IgD-negative memory B cell (primary cell): ENCODE measurements around the gene ZNF362. TPM values are rescaled to one million over a fixed set of nuclear protein-coding genes. Genes with fewer than 3 reads are reported as not detected.
"Not testable (repeated sequence)": the region's sequence is repeated elsewhere in the genome, so short reads cannot be mapped to it uniquely, and the experiment has no call there.

Experiments used
- H3K27ac Mint-ChIP-seq, 3 donors: one replicate each; pipeline ENCODE4 v1.8.0; 2020 to 2022; ENCODE audit warnings: mild to moderate bottlenecking in 3 of 3, mixed read lengths in 3 of 3, moderate library complexity in 1 of 3
- H3K27me3 Mint-ChIP-seq: one replicate; pipeline ENCODE4 v1.8.0; 2021; ENCODE audit warnings: mixed read lengths
- H3K36me3 Mint-ChIP-seq: one replicate; pipeline ENCODE4 v1.8.0; 2020; ENCODE audit warnings: mild to moderate bottlenecking, mixed read lengths
- H3K4me1 Mint-ChIP-seq, 3 donors: one replicate each; pipeline ENCODE4 v1.8.0; 2020 to 2022; ENCODE audit warnings: mixed read lengths in 3 of 3, mild to moderate bottlenecking in 1 of 3
- H3K4me3 Mint-ChIP-seq, 4 donors: one replicate each; pipeline ENCODE4 v1.8.0; 2020 to 2022; ENCODE audit warnings: mild to moderate bottlenecking in 4 of 4, mixed read lengths in 4 of 4, moderate library complexity in 3 of 4
- H3K9me3 Mint-ChIP-seq, 3 donors: one replicate each; pipeline ENCODE4 v1.8.0; 2020 to 2021; ENCODE audit warnings: mixed read lengths in 3 of 3, mild to moderate bottlenecking in 1 of 3
- polyA plus RNA-seq: library from polyadenylated mRNA; unstranded; fragments of 300-500 nt; fragmentation: Illumina TruSeq; gene quantifications from one replicate; pipeline ENCODE4 v1.2.3, GENCODE V29; 2021

ZNF362 gene
- polyA plus RNA-seq, 1 donor from 2014 or later = 20.4 TPM

DNA sequence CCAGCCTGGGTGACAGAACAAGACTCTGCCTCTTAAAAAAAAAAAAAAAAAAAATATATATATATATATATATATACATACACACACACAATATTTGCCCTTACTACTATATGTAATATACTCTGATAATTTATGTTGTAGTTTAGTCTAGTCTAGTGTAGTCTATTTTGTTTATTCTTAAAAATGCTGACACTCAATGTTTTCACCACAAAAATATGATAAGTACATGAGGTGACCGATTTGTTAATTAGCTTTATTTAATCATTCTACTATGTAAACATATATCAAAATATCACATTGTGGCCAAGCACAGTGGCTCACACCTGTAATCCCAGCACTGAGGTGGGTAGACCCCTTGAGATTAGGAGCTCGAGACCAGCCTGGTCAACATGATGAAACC, 19.8 kb upstream of the ZNF362 start:
- peaks cover under 1% of the 10 kb centered on the region for H3K36me3 Mint-ChIP-seq
- H3K27ac Mint-ChIP-seq = no peak overlapping the region
- peaks cover 8% of the 10 kb centered on the region for H3K27me3 Mint-ChIP-seq
- H3K4me3 Mint-ChIP-seq = no peak overlapping the region
- H3K4me1 Mint-ChIP-seq = peaks cover 0 to 4% (median 3%) of the 10 kb centered on the region in 3 donors
- H3K9me3 Mint-ChIP-seq = peaks cover 0 to 3% (median 2%) of the 10 kb centered on the region in 3 donors

DNA sequence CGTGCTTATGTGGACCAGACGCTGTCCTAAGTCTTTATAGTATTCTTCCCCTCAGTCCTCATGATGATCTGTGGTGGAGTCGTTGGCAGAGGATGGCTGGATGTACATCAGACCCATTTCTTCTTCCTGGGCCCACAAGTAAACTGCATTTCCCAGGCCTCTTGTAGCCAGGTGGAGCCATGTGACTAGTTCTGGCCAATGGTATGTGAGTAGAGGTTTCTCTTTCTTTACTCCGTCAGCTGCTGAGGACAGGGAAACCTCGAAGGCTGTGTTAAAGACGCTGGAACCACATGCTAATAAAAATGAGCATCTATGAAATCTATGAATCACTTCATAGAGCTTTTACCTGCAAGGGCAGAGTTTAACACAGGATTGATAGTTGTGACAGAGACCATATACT, 18.7 kb upstream of the ZNF362 start:
- H3K27ac Mint-ChIP-seq = peak overlapping the region in 1 of 3 donors; percentile 22

DNA sequence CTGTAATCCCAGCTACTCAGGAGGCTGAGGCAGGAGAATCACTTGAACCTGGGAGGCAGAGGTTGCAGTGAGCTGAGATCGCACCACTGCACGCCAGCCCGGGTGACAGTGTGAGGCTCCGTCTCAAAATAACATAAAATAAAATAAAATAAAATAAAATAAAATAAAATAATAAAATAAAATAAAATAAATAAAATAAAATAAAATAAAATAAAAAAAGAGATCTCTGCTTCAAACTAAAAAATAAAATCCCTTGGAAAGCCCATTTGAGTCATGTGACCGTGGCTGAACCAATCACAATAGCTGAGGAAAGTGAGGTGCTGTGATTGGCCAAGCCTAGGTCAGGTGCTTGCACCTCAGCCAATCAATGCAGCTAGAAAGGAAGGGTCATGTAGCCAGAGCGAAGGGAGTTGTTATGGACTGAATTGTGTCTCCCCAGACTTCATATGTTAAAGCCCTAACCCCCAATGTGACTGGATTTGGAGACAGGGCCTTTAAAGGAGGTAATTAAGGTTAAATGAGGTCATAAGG, 18.0 kb upstream of the ZNF362 start:
- H3K9me3 Mint-ChIP-seq, H3K4me1 Mint-ChIP-seq, H3K4me3 Mint-ChIP-seq, H3K36me3 Mint-ChIP-seq, H3K27ac Mint-ChIP-seq, H3K27me3 Mint-ChIP-seq: not testable (repeated sequence)

More for the DNA sequence above, 18.7 kb upstream of the ZNF362 start:
- Mint-ChIP-seq H3K9me3 (peaks cover 0 to 3% (median 2%) of the 10 kb centered on the region in 3 donors), H3K36me3 (no peaks in the 10 kb centered on the region), H3K4me3 (no peak overlapping the region), H3K27me3 (peaks cover 8% of the 10 kb centered on the region), H3K4me1 (peaks cover 0 to 4% (median 3%) of the 10 kb centered on the region in 3 donors)

GRCh38 chr1:33239410-33239809, 16.9 kb upstream of the ZNF362 start:
- not testable (repeated sequence) for H3K36me3 Mint-ChIP-seq, H3K4me3 Mint-ChIP-seq, H3K27me3 Mint-ChIP-seq, H3K27ac Mint-ChIP-seq, H3K4me1 Mint-ChIP-seq, H3K9me3 Mint-ChIP-seq

DNA sequence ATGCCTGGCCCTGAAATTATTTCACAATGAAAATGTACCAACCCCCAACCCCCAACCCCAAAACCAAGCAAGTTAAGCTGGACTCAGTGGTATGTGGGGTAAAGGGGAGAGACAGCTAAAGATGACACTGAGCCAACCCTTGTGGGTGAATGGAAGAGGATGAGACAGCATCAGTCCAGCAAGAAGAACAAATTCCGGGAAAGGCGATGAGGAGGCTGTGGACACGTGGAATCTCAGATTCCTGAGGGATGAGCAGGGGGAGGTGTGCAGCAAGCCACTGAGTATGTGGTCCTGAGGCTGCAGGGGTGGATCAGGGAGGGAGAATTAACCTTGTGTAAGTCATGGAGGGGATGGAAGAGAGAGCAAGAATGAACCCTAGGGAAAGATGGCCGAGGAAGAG, 14.4 kb upstream of the ZNF362 start:
- peaks cover 0 to 3% (median 2%) of the 10 kb centered on the region in 3 donors for H3K9me3 Mint-ChIP-seq
- no peaks in the 10 kb centered on the region for H3K36me3 Mint-ChIP-seq
- H3K4me1 Mint-ChIP-seq = peaks cover 0 to 4% (median 3%) of the 10 kb centered on the region in 3 donors
- H3K27me3 Mint-ChIP-seq = peaks cover 4% of the 10 kb centered on the region
- H3K27ac Mint-ChIP-seq = no peak overlapping the region
- no peak overlapping the region for H3K4me3 Mint-ChIP-seq

GRCh38 chr1:33242652-33243051, 13.6 kb upstream of the ZNF362 start:
- no peaks in the 10 kb centered on the region for H3K36me3 Mint-ChIP-seq
- H3K27me3 Mint-ChIP-seq = peaks cover 5% of the 10 kb centered on the region
- H3K4me3 Mint-ChIP-seq = no peak overlapping the region
- H3K27ac Mint-ChIP-seq = no peak overlapping the region
- peaks cover 0 to 3% (median 2%) of the 10 kb centered on the region in 3 donors for H3K9me3 Mint-ChIP-seq
- peaks cover 0 to under 1% (median under 1%) of the 10 kb centered on the region in 3 donors for H3K4me1 Mint-ChIP-seq

DNA sequence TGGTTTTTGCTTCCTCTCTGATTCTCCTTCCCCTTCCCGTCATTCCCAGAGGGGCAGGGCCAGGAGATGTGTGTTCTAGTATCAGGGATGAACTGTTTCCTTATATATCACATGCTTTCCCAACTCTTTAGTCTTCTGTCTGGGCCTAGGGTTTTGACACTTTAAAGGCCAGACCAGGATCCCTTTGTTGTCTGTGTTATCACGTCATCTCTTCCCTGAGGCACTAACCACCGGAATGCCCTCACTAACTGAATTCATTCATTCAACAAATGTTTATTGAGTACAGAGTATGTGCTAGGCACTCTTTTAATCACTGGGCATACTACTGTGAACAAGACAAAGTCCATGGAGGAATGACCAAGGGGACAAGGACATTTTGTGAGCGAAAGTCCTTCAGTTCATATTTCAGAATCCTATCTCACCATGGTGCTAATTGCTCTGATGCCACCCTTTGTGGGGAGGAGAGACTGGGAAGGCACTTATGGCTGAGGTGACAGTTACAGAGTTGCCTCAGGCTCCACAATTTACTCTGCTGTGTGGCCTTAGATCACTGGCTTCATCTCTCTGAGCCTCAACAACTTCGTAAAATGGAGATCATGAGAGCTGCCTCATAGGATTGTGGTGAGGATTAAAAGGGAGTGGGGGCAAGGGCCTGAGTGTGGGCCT, 12.0 kb upstream of the ZNF362 start:
- H3K36me3 Mint-ChIP-seq = no peaks in the 10 kb centered on the region
- no peak overlapping the region for H3K27ac Mint-ChIP-seq
- peaks cover 17% of the 10 kb centered on the region for H3K27me3 Mint-ChIP-seq
- H3K9me3 Mint-ChIP-seq = no peaks in the 10 kb centered on the region
- no peak overlapping the region for H3K4me3 Mint-ChIP-seq
- no peaks in the 10 kb centered on the region for H3K4me1 Mint-ChIP-seq

- Mint-ChIP-seq H3K36me3 (no peaks in the 10 kb centered on the region), H3K4me3 (no peak overlapping the region), H3K9me3 (peaks cover 0 to 2% (median 0%) of the 10 kb centered on the region in 3 donors), H3K27me3 (peaks cover 17% of the 10 kb centered on the region), H3K27ac (no peak overlapping the region), H3K4me1 (no peaks in the 10 kb centered on the region)
Measured at GRCh38 chr1:33244809-33245186, 11.5 kb upstream of the ZNF362 start.

- Mint-ChIP-seq H3K9me3 (peaks cover 0 to 2% (median 0%) of the 10 kb centered on the region in 3 donors), H3K36me3 (no peaks in the 10 kb centered on the region), H3K4me3 (no peak overlapping the region), H3K4me1 (no peaks in the 10 kb centered on the region), H3K27me3 (peaks cover 19% of the 10 kb centered on the region), H3K27ac (no peak overlapping the region)
Measured at GRCh38 chr1:33246171-33246570, 10.1 kb upstream of the ZNF362 start.

DNA sequence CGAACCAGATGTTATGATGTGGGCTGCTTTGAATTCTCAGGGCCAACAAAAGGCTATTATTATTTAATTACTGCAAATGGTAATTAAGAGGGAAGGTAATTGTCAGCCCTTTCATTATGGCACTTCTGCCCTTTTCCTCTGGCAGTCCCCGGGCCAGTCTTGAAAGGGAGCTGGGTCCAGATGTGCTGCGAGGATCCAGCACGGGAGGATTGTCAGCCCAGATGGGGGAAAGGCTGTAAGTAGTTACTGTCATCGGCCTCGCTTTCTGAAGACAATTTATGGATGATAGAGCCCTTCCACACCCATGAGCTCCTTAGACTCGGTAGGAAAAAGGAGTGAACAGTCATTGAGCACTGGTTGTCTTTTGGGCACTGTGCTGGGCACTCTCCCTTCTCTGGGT, 8.7 kb upstream of the ZNF362 start:
- Mint-ChIP-seq H3K4me3 (no peak overlapping the region), H3K36me3 (no peaks in the 10 kb centered on the region), H3K27me3 (peaks cover 19% of the 10 kb centered on the region), H3K4me1 (no peaks in the 10 kb centered on the region), H3K27ac (no peak overlapping the region), H3K9me3 (peaks cover 0 to 3% (median 0%) of the 10 kb centered on the region in 3 donors)

DNA sequence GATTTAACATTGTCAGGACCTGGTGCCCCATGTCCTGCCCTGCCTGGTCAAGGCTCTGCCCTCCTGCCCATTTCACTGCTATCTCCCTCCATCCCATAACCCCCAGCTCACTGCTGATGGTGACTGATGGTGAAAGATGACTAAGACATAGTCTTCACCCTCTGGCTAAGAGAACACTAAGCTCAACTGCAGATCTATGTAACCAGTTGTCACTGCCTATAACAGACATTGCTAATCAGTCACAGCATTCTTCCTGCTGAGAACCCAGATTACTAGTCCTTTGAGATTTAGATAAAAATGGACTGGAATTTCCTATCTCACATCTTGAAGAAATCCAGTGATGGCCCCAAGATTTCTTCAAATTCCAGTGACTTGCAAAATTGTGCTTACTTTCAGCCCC, 8.0 kb upstream of the ZNF362 start:
- Mint-ChIP-seq H3K36me3 (peaks cover 2% of the 10 kb centered on the region), H3K27ac (no peak overlapping the region), H3K4me1 (no peaks in the 10 kb centered on the region), H3K27me3 (peaks cover 19% of the 10 kb centered on the region), H3K9me3 (peaks cover 0 to 3% (median 0%) of the 10 kb centered on the region in 3 donors), H3K4me3 (no peak overlapping the region)

GRCh38 chr1:33249422-33249821, 6.9 kb upstream of the ZNF362 start:
- H3K4me1 Mint-ChIP-seq = no peaks in the 10 kb centered on the region
- H3K27me3 Mint-ChIP-seq = peaks cover 19% of the 10 kb centered on the region
- H3K36me3 Mint-ChIP-seq = peaks cover 2% of the 10 kb centered on the region
- H3K27ac Mint-ChIP-seq = no peak overlapping the region
- peaks cover 0 to 3% (median 0%) of the 10 kb centered on the region in 3 donors for H3K9me3 Mint-ChIP-seq
- peak overlapping the region in 1 of 4 donors; percentile 52 for H3K4me3 Mint-ChIP-seq

GRCh38 chr1:33250217-33250616, 6.1 kb upstream of the ZNF362 start:
- H3K27ac Mint-ChIP-seq = no peak overlapping the region
- peaks cover 0 to 3% (median 0%) of the 10 kb centered on the region in 3 donors for H3K9me3 Mint-ChIP-seq
- H3K4me1 Mint-ChIP-seq = peaks cover 0 to 4% (median 0%) of the 10 kb centered on the region in 3 donors
- H3K27me3 Mint-ChIP-seq = peaks cover 19% of the 10 kb centered on the region
- H3K4me3 Mint-ChIP-seq = no peak overlapping the region
- peaks cover 2% of the 10 kb centered on the region for H3K36me3 Mint-ChIP-seq

GRCh38 chr1:33250724-33251123, 5.6 kb upstream of the ZNF362 start:
- Mint-ChIP-seq H3K36me3 (peaks cover 2% of the 10 kb centered on the region), H3K27ac (peak overlapping the region in 1 of 3 donors; percentile 43)

GRCh38 chr1:33254491-33254890, 1.8 kb upstream of the ZNF362 start:
- Mint-ChIP-seq H3K27me3 (peaks cover 5% of the 10 kb centered on the region), H3K27ac (peak overlapping the region; percentile 3 to 84 (median 64)), H3K4me1 (peaks cover 4 to 21% (median 10%) of the 10 kb centered on the region in 3 donors), H3K4me3 (peak overlapping the region in 3 of 4 donors; percentile 78 to 87 (median 84)), H3K9me3 (peaks cover 0 to 3% (median 0%) of the 10 kb centered on the region in 3 donors), H3K36me3 (peaks cover 2% of the 10 kb centered on the region)

More at GRCh38 chr1:33250724-33251123, 5.6 kb upstream of the ZNF362 start:
- H3K4me3 Mint-ChIP-seq = peak overlapping the region in 1 of 4 donors; percentile 22
- peaks cover 0 to 6% (median 0%) of the 10 kb centered on the region in 3 donors for H3K4me1 Mint-ChIP-seq
- H3K27me3 Mint-ChIP-seq = peaks cover 19% of the 10 kb centered on the region
- peaks cover 0 to 3% (median 0%) of the 10 kb centered on the region in 3 donors for H3K9me3 Mint-ChIP-seq
